Measurements from ENCODE around the gene GRIP1.

DNA sequence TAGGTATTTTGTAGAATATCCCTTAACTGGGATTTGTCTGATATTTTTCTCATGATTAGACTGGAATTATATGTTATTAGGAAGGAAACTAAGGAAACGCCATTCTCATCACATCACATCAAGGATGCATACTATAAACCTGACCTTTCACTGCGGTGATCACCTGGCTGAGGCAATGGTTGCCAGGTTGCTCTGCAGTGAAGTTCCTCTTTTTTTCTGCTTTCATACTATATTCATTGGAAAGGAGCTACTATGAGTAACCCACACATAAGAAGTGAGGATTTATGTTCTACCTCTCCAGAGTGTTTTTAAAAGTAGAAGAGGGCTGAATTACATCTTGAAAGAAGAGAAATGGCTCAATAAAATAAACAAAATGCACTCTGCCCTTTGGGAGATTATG is 31.0 kb upstream of the GRIP1 start:
- TF ChIP-seq, protein P1, sequence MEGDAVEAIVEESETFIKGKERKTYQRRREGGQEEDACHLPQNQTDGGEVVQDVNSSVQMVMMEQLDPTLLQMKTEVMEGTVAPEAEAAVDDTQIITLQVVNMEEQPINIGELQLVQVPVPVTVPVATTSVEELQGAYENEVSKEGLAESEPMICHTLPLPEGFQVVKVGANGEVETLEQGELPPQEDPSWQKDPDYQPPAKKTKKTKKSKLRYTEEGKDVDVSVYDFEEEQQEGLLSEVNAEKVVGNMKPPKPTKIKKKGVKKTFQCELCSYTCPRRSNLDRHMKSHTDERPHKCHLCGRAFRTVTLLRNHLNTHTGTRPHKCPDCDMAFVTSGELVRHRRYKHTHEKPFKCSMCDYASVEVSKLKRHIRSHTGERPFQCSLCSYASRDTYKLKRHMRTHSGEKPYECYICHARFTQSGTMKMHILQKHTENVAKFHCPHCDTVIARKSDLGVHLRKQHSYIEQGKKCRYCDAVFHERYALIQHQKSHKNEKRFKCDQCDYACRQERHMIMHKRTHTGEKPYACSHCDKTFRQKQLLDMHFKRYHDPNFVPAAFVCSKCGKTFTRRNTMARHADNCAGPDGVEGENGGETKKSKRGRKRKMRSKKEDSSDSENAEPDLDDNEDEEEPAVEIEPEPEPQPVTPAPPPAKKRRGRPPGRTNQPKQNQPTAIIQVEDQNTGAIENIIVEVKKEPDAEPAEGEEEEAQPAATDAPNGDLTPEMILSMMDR (IDR thresholded peaks at IDR 0.05 in 4 of 5, conservative IDR thresholded peaks at IDR 0.05 in 1 of 5) = no peak
- no peak for TF ChIP-seq POLR2A (IDR thresholded peaks at IDR 0.05)
